GM23338 (cell line): ENCODE results near the gene LST1.

Source experiments
- CTCF ChIP-seq, 2 experiments: fragments of 200-600 bp in 1 of 2; sonication (generic) in 1 of 2; conservative IDR thresholded peaks; 2 replicates each; pipeline versions ENCODE4 v1.5.1 to v1.6.1; 2016 to 2017; ENCODE audit warnings: antibody characterized with exemption in 2 of 2, low read depth in 2 of 2, mild to moderate bottlenecking in 2 of 2, moderate library complexity in 1 of 2
- EZH2 ChIP-seq: fragments of 200-600 bp; sonication (generic); IDR thresholded peaks from one replicate; pipeline ENCODE4 v1.8.0; 2017; ENCODE audit warnings: antibody characterized with exemption, mild to moderate bottlenecking, low read depth; ENCODE audit not compliant: unreplicated experiment
- EZH2phosphoT487 ChIP-seq: fragments of 200-600 bp; sonication (generic); IDR thresholded peaks from one replicate; pipeline ENCODE4 v1.8.1; 2018; ENCODE audit warnings: antibody characterized with exemption; ENCODE audit not compliant: unreplicated experiment
- POLR2AphosphoS5 ChIP-seq: IDR thresholded peaks from 2 replicates; pipeline ENCODE4 v1.6.1; 2016; ENCODE audit warnings: antibody characterized with exemption, low read depth
- REST ChIP-seq: IDR thresholded peaks from one replicate; pipeline ENCODE4 v1.6.1; 2018; ENCODE audit warnings: antibody characterized with exemption; ENCODE audit not compliant: unreplicated experiment

- TF ChIP-seq REST: no peak
- no peak for TF ChIP-seq EZH2phosphoT487
- TF ChIP-seq CTCF (conservative IDR thresholded peaks at IDR 0.05; ENCODE audit: low read depth in 2 of 2): no peak
- no peak for TF ChIP-seq POLR2AphosphoS5
- TF ChIP-seq EZH2: no peak
These were observed 3.8 kb upstream of the LST1 start, which contains the start of gene LTB for GRCh38 chr6:31582230-31582643.
